ENCODE data around the gene TMEM161B.
"Not testable (repeated sequence)": the region's sequence is repeated elsewhere in the genome, so short reads cannot be mapped to it uniquely, and the experiment has no call there.

TMEM161B gene

GRCh38 chr5:88177486-88177885 lies 91.2 kb downstream of the TMEM161B start:
- DNase-seq: not testable (repeated sequence)

GRCh38 chr5:88172847-88173758 lies 95.5 kb downstream of the TMEM161B start:
- DNase-seq: no peak

DNA sequence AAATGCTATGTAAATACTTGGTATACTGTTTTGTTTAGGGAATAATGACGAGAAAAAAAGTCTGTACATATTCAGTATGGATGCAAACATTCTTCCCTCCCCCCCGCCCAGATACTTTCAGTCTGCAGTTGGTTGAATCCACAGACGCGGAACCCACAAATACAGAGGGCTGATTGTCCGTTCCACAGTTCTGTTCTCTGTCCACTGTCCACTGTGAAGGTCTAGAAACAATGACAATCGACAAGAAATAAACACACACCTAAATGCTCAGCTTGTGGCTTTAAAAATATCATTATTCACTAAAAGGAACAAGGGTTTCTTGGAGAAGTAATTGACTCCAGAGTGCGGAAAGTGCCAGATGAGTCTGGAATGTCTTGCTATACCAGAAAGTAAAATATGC lies 109.1 kb downstream of the TMEM161B start:
- no peak for DNase-seq

DNA sequence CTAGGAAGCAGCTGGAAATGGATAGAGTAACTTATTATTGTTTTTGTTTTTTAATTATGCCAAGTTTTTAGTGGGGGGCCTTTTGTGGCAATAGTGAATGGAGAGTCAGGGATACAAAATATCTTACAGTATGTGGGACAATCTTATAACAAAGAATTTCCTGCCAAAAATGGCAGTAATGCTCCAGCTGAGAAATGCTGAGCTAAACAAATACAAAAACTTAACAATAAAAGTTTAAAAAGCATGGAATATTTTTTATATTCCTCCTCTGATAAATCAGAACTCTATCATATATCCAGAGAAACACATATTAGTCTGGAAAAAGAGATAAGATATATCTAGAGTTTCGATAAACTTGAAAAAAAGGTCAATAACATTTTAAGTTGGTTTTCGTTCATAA lies 110.6 kb downstream of the TMEM161B start:
- no peak for DNase-seq

DNA sequence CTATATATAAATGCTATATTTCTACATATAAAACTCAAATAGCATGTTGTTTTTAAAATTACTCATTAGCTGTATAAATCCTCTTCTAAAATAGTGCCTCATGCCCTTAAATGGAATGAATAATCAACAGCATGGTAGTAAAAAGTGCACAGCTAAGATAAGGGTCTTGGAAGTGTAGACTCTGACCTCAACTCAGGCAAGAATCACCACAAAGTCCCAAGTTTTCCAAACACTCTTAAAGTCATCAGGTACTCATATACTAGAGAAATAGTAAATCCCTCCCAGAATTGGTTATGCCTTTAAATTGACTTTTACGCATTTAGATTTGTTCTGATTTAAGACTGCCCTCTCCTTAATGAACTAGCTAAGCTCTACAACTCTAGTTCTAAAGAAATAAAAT lies 113.8 kb downstream of the TMEM161B start:
- DNase-seq: no peak

DNA sequence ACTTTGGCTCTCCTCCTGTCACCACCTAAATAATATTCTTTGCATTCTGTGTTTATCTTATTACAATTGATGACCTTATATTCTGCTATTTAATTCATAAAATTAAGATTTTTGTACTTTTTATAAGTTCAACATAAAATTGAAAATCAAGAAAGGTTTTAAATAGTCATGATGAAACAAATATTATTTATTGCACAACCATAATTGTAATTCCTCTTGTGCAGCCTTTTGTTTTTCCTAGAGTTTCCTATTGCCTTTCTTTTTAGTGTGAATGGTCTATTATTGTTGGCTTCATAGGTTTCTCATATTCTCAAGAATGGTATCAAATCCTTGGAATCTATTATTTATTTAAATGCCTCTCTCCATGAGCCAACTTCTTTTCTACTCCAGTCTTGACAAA lies 117.9 kb downstream of the TMEM161B start:
- no peak for DNase-seq

- DNase-seq: no peak
Observed at GRCh38 chr5:88145611-88146467, 122.8 kb downstream of the TMEM161B start.

DNA sequence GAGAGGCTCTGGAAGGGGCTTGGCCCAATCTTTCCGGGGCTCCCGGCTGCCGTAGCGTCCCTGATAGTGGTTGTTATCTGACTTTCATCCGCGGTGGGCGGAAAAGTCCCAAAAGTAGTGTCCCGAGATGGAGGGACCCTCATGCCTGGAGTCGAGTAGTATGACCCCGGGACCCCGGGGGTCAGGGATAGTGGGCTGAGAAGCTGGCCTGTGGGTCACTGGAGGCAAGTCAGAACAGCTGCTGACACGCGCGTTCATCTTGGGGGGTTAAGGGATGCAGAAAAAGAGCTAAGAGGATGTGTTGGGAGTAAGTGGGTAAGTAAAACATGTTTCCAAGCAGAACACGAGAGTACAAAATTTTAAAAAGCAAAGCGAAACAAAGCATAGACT lies 123.4 kb downstream of the TMEM161B start:
- no peak for DNase-seq
